IMR-90 (cell line): ENCODE data around the gene RNF212. TPM values are rescaled to one million over a fixed set of nuclear protein-coding genes. Genes with fewer than 3 reads are reported as not detected.

ENCODE experiments used
- ATAC-seq: fragments of 200-7000 bp; cut with Tn5 transposase; 2 replicates; pipeline ENCODE4 v1.9.1; 2020; ENCODE audit warnings: low read depth, mild to moderate bottlenecking, moderate library complexity
- BruUV-seq: library from RNA; stranded (reverse); fragments of 400-500 nt; replicated peaks from 2 replicates; lab custom pipeline; 2021; lab: Mats Ljungman, UMichigan
- CTCF ChIA-PET: fragments of 300-600 bp; formaldehyde crosslinking; extraction: SDS; loops from one replicate; lab custom pipeline; 2021; ENCODE audit warnings: antibody characterized with exemption; lab: Yijun Ruan, JAX
- POLR2A ChIA-PET: fragments of 300-600 bp; sonication (Branson Sonifier 250); formaldehyde crosslinking; loops from one replicate; lab custom pipeline; 2022; ENCODE audit warnings: antibody characterized with exemption; ENCODE audit not compliant: unreplicated experiment; lab: Charles Lee
- DNase-seq: peaks from one replicate; pipeline ENCODE4 v3.0.0; 2013
- H2AFZ ChIP-seq: replicated peaks from 2 replicates; pipeline ENCODE3; 2013; ENCODE audit warnings: low read length, mild to moderate bottlenecking; ENCODE audit not compliant: poor library complexity
- H2AK5ac ChIP-seq: 2 replicates; pipeline ENCODE4 v1.6.1; 2013; ENCODE audit warnings: low read depth, low read length, inconsistent platforms
- H2AK9ac ChIP-seq: replicated peaks from 2 replicates; pipeline ENCODE3; 2013; ENCODE audit warnings: mild to moderate bottlenecking, low read depth, low read length, moderate library complexity; ENCODE audit not compliant: poor library complexity
- H2BK120ac ChIP-seq: 2 replicates; pipeline ENCODE4 v1.6.1; 2013; ENCODE audit warnings: low read depth, low read length, inconsistent platforms
- H2BK15ac ChIP-seq: 3 replicates; pipeline ENCODE4 v1.6.1; 2013; ENCODE audit warnings: low read depth, low read length, inconsistent platforms
- H2BK20ac ChIP-seq: 2 replicates; pipeline ENCODE4 v1.6.1; 2013; ENCODE audit warnings: low read depth, mild to moderate bottlenecking, inconsistent platforms, low read length, moderate library complexity
- H2BK5ac ChIP-seq: 2 replicates; pipeline ENCODE4 v1.6.1; 2013; ENCODE audit warnings: mild to moderate bottlenecking, low read depth, low read length, inconsistent platforms; ENCODE audit not compliant: poor library complexity, severe bottlenecking
- H3K14ac ChIP-seq: replicated peaks from 2 replicates; pipeline ENCODE4 v1.6.1; 2013; ENCODE audit warnings: low read depth, low read length, inconsistent platforms
- H3K18ac ChIP-seq: 2 replicates; pipeline ENCODE4 v1.6.1; 2013; ENCODE audit warnings: low read depth, low read length, control low read depth
- H3K23ac ChIP-seq: 2 replicates; pipeline ENCODE4 v1.6.1; 2013; ENCODE audit warnings: low read depth, low read length, inconsistent platforms
- H3K27ac ChIP-seq: 2 replicates; pipeline ENCODE4 v1.5.1; 2013; ENCODE audit warnings: mild to moderate bottlenecking, control low read depth, low read length; ENCODE audit not compliant: insufficient read depth
- H3K27me3 ChIP-seq: 2 replicates; pipeline ENCODE4 v1.6.1; 2013; ENCODE audit warnings: low read length; ENCODE audit not compliant: control insufficient read depth, insufficient read depth
- H3K36me3 ChIP-seq: 2 replicates; pipeline ENCODE4 v1.6.1; 2013; ENCODE audit warnings: low read length, mixed read lengths; ENCODE audit not compliant: control insufficient read depth, insufficient read depth
- H3K4ac ChIP-seq: 2 replicates; pipeline ENCODE4 v1.6.1; 2013; ENCODE audit warnings: low read depth, low read length, inconsistent platforms
- H3K4me1 ChIP-seq: 2 replicates; pipeline ENCODE4 v1.6.1; 2013; ENCODE audit warnings: low read length, mixed read lengths; ENCODE audit not compliant: control insufficient read depth, insufficient read depth
- H3K4me2 ChIP-seq: 2 replicates; pipeline ENCODE4 v1.6.1; 2013; ENCODE audit warnings: low read depth, mild to moderate bottlenecking, control low read depth, low read length, moderate library complexity
- H3K4me3 ChIP-seq: 2 replicates; pipeline ENCODE4 v1.5.1; 2013; ENCODE audit warnings: low read depth, mild to moderate bottlenecking, control low read depth, low read length, moderate library complexity; ENCODE audit not compliant: insufficient read depth
- H3K56ac ChIP-seq: 2 replicates; pipeline ENCODE4 v1.6.1; 2013; ENCODE audit warnings: low read length, inconsistent platforms; ENCODE audit not compliant: insufficient read depth; ENCODE audit errors: extremely low read depth
- H3K79me1 ChIP-seq, 2 experiments: 2 replicates each; pipeline ENCODE4 v1.6.1; 2013; ENCODE audit warnings: low read length in 2 of 2, inconsistent platforms in 1 of 2, low read depth in 1 of 2
- H3K9ac ChIP-seq: 2 replicates; pipeline ENCODE4 v1.6.1; 2013; ENCODE audit warnings: low read depth, low read length, control low read depth
- H3K9me1 ChIP-seq: 2 replicates; pipeline ENCODE4 v1.6.1; 2013; ENCODE audit warnings: low read length, inconsistent platforms; ENCODE audit not compliant: insufficient read depth
- H3K9me3 ChIP-seq: 2 replicates; pipeline ENCODE4 v1.6.1; 2013; ENCODE audit warnings: low read length; ENCODE audit not compliant: control insufficient read depth, insufficient read depth
- H4K20me1 ChIP-seq: 2 replicates; pipeline ENCODE4 v1.6.1; 2013; ENCODE audit warnings: low read length, inconsistent platforms; ENCODE audit not compliant: insufficient read depth
- H4K5ac ChIP-seq: 2 replicates; pipeline ENCODE4 v1.6.1; 2013; ENCODE audit warnings: mild to moderate bottlenecking, low read depth, low read length, control low read depth
- H4K8ac ChIP-seq, 2 experiments: 2 replicates each; pipeline ENCODE4 v1.6.1; 2013; ENCODE audit warnings: low read depth in 2 of 2, low read length in 2 of 2, control low read depth in 1 of 2, inconsistent platforms in 1 of 2
- H4K91ac ChIP-seq: 2 replicates; pipeline ENCODE4 v1.6.1; 2013; ENCODE audit warnings: low read depth, low read length, inconsistent platforms; ENCODE audit not compliant: insufficient read depth
- BHLHE40 ChIP-seq: fragments of 150-350 bp; IDR thresholded peaks from 2 replicates; pipeline ENCODE4 v1.6.1; 2016; ENCODE audit warnings: mild to moderate bottlenecking, low read depth, low read length
- POLR2A ChIP-seq: IDR thresholded peaks from 2 replicates; pipeline ENCODE4 v1.6.1; 2012; ENCODE audit warnings: mild to moderate bottlenecking, low read depth, low read length
- RFX5 ChIP-seq: IDR thresholded peaks from 2 replicates; pipeline ENCODE4 v1.8.0; 2012; ENCODE audit warnings: low read depth, mild to moderate bottlenecking, low read length, moderate library complexity
- WGBS, 2 experiments: methylation state at CpG; one replicate each; pipeline versions ENCODE4 v1.1.5 to v1.1.7; 2013; ENCODE audit warnings: missing lambda C conversion rate in 2 of 2; ENCODE audit not compliant: insufficient read length in 1 of 2; ENCODE audit errors: extremely low coverage in 2 of 2; 5-methylcytosine and 5-hydroxymethylcytosine counted together
- dilution Hi-C: fragments of 300-500 bp; cut with HindIII; formaldehyde crosslinking; loops from one replicate; pipeline ENCODE4 v1.14.3; 2018; ENCODE audit warnings: low sequenced_read_pairs; ENCODE audit not compliant: unreplicated experiment
- in situ Hi-C: fragments of 300-500 bp; cut with MboI; formaldehyde crosslinking; loops from 3 replicates; pipeline ENCODE4 v1.14.3; 2019; ENCODE audit warnings: low sequenced_read_pairs, inconsistent platforms, mixed read lengths
- intact Hi-C: fragments of 100-400 bp; cut with micrococcal nuclease; formaldehyde crosslinking; loops from 2 replicates; pipeline ENCODE4 v1.10.0; 2022
- polyA plus RNA-seq, 3 experiments: library from polyadenylated mRNA; depleted of rRNA; stranded (reverse); fragments of >200 nt; gene quantifications; 2 replicates each; pipeline ENCODE4 v1.2.3, GENCODE V29; 2012; ENCODE audit warnings: low replicate concordance in 1 of 3
- total RNA-seq: library from RNA; depleted of rRNA; stranded (reverse); fragments of >200 nt; gene quantifications from 2 replicates; pipeline ENCODE4 v1.2.3, GENCODE V29; 2012
- TF ChIP-seq, protein P1 (sequence below): fragments of 150-350 bp; IDR thresholded peaks from 2 replicates; pipeline ENCODE4 v1.6.1; 2016; ENCODE audit warnings: low read depth, mild to moderate bottlenecking, low read length, moderate library complexity, borderline replicate concordance

Gene RNF212
- total and polyA plus RNA-seq, 2 of the 4 experiments (the other 2 are of a cell fraction) = under 0.01 to 0.51 TPM

- TF ChIP-seq, protein P1, sequence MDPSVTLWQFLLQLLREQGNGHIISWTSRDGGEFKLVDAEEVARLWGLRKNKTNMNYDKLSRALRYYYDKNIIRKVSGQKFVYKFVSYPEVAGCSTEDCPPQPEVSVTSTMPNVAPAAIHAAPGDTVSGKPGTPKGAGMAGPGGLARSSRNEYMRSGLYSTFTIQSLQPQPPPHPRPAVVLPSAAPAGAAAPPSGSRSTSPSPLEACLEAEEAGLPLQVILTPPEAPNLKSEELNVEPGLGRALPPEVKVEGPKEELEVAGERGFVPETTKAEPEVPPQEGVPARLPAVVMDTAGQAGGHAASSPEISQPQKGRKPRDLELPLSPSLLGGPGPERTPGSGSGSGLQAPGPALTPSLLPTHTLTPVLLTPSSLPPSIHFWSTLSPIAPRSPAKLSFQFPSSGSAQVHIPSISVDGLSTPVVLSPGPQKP = no peak
- TF ChIP-seq RFX5 = no peak
- no peak for TF ChIP-seq POLR2A
- TF ChIP-seq BHLHE40 = no peak
- peak overlapping the region; percentile 36; the same call in 1 of the 2 replicates for H3K18ac ChIP-seq
- no peak overlapping the region for H3K9ac ChIP-seq
- ChIA-PET CTCF (no interaction called here), POLR2A (no interaction called here)
- H3K23ac ChIP-seq = no peak overlapping the region
- H3K9me3 ChIP-seq = no peaks in the 10 kb centered on the region
- H2AFZ ChIP-seq = peak overlapping the region; percentile 83
- H3K4ac ChIP-seq = peak overlapping the region; percentile 82
- H3K27ac ChIP-seq = peak overlapping the region; percentile 31; the same call in 1 of the 2 replicates
- H3K79me1 ChIP-seq = no peaks in the 10 kb centered on the region; a peak in 1 of 4 replicates
- 65% methylated on average over 3 of the region's 20 CpGs; no CpG with 5 or more reads in 1 of the 2 experiments for WGBS, 2 experiments
- dilution Hi-C loops (no loop called here), intact Hi-C loops (no loop called here), in situ Hi-C loops (no loop called here)
- DNase-seq (peak; percentile 32), ATAC-seq (peak; percentile 15; the same call in 1 of the 2 replicates)
- H2BK5ac ChIP-seq = peak overlapping the region; percentile 31
- peak overlapping the region; percentile 37; the same call in 1 of the 2 replicates for H3K14ac ChIP-seq
- H3K4me1 ChIP-seq = peaks cover 38% of the 10 kb centered on the region
- H2AK9ac ChIP-seq = peak overlapping the region; percentile 91
- no peak overlapping the region; the same call in 2 of the 3 replicates for H2BK15ac ChIP-seq
- peak overlapping the region; percentile 80 for H2AK5ac ChIP-seq
- peak overlapping the region; percentile 20; the same call in 1 of the 2 replicates for H2BK20ac ChIP-seq
- H3K4me3 ChIP-seq = no peak overlapping the region
- H4K5ac ChIP-seq = peak overlapping the region; percentile 59; the same call in 1 of the 2 replicates
- H2BK120ac ChIP-seq = peak overlapping the region; percentile 71
- H3K4me2 ChIP-seq = no peak overlapping the region; the same call in 1 of the 2 replicates
- peak overlapping the region; percentile 81 for H4K91ac ChIP-seq
- peaks cover 28% of the 10 kb centered on the region for H3K9me1 ChIP-seq
- H3K56ac ChIP-seq = no peak overlapping the region
- peak overlapping the region in 1 of 2 experiments; percentile 79; a peak in 1 of 4 replicates for H4K8ac ChIP-seq
- H4K20me1 ChIP-seq = peaks cover 5% of the 10 kb centered on the region
- H3K27me3 ChIP-seq = no peaks in the 10 kb centered on the region
- no TSS peak for BruUV-seq
- no peaks in the 10 kb centered on the region for H3K36me3 ChIP-seq
Measured at GRCh38 chr4:1039493-1040343, 73.6 kb downstream of the RNF212 start.
